ENCODE results near the gene DAAM1. TPM values are rescaled to one million over a fixed set of nuclear protein-coding genes. Genes with fewer than 3 reads are reported as not detected.
A peak's percentile ranks its signal among the peaks of the same experiment; 100 is the strongest.

DAAM1 gene
- total RNA-seq, 1 experiment from 2014 or later = 11.0 TPM

DNA sequence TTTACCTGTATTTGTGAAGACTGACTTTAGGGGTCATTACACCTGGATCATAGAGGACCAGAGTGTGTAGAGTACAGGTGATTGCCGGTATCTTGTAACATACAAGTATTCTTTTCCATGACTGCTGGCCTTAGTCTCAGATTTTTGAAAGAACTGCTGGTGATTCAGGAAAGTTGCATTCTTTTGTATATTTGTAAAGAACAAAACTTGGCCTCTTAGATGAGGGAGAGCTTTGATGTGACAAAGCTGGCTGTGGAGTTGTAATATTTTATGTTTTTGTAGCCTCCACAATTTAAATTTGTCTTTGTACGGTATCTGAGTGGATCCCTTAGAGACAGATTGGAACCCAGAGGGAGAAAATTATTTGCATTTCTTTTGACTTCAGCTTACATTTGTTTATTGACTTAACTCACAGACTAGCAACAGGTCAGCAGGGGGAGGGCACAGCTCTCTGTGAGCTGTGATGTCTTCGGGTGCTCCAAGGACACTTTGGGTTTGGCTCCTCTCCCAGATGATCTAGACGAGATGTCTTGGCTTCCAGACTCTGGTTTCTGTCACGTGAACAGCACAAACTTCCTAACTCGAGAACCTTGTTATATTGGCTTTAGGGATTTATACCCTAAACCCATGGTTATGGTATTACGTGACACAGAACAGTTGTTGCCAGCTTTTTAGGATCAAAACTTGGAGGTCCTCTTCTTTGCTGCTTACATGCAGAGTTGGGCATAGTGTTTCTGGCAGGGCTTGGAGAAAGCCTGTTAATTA, 65.9 kb downstream of the DAAM1 start:
- peak; percentile 70 for DNase-seq (ENCODE audit: low read depth)

DNA sequence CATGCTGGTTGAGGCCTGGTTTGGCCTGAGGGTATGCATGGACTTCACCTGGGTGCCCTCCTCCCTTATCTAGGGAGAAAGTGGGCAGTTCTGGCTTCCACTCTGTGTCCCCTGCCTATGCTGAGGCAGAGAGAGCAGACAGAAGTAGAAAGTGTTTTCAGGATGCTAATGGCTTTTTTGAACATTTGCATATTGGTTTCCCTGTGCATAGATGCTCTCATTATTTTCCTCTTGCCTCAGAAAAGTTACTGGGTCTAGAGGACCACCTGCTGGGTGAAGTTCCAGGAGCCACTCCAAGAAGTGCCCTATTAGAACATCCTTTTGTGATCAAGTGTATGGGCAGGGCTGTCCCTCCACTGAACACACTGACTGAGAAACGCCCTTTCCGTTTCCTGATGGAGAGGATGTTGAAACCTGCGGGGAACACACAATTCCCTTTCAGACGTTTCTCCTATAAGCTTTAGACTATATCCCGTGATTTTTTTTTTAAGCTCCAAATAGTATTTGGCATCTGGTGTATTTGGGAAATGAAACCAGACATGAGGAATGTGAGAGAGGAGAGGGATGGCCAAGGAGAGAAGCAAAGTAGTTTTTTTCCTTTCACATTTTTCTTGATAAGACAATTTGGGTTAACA, 66.6 kb downstream of the DAAM1 start:
- DNase-seq (ENCODE audit: low read depth) = no peak

DNA sequence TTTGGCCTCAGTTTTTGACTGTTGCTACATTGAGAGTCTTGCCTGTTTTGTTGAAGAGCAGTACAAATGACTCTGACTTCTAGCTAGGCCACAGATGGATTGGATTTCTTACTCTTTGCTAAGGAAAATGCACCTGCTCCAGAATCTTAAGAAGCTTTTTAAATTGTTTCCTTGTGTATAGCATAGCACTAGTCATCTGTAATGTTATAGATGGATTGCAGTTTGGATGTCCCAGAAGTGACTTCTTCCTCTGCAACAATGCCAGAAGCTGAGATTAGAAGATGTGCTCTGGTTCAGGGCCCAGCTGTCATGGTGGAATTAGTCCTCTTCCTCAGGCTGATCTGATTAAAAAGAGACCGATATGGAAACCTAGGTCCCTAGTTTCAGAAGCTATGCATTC, 67.9 kb downstream of the DAAM1 start:
- DNase-seq (ENCODE audit: low read depth) = no peak

DNA sequence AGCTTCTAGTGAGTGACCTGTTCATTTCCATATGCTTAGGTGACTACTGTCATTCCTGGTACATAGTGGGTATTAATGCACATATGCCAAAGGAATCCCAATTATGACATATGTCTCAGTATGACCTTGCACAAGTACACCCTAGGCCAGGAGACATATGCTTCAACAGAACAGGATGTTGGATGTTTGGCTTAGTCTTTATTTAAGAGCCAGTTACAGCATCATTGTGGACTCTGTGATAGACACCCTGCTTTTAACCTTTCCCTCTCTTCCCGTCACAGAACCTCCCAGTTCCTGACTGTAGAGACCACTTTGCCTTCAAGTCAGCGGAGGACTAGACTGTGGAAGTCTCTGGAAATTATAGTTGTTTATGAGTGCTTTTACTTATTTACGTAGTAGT, 72.9 kb downstream of the DAAM1 start:
- no peak for DNase-seq (ENCODE audit: low read depth)

DNA sequence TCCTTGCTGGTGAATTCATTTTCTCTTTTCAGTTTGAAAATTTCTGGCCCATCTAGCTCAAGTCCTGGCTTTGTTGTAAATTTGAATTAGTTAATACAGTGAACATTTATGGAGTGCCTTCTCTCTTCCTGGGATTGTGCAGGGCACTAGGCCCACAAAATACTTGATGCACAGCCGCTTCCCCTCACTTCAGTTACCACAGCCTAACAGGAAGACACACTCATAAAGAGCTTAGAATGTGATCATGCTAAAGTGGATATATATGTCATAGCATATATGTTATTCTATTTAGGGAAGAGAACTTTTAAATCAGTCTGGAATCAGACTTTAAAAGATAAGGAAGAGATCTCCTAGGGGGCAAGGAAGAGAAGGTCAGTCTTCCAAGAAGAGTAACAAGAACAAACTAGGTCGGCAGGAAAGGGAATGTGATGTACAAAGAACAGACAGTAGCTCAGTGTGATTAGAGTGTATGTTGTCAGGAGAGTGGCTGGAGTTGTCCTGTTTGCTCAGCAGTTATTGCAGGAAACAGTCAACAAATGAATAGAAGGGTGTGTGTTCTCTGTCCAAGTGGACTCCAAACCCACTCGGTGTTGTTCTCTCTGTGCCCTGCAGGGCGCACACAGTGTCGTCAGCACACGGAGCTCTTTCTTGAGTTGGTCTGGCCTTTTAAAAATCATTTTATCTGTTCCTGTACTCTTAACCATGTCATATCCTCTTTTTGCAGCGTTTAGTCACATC, 74.4 kb downstream of the DAAM1 start:
- DNase-seq (ENCODE audit: low read depth) = no peak

DNA sequence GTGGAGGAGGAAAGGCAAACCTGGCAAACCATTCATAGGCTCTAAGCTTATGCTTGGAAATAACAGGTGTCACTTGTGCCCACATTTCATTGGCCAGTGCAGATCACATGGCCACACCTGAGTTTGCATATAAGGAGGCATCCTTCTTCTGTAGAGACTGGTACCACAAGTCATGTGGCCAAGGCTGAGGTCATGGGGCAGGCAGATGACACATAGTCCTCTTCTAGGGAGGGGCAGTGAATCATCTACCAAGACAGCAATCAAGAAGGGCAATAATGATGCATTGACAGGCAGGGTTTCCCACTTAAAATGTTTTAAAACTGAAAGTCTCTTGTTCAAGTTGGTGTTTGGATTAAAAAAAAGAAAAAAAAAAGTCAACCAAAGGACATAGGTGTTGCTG, 77.3 kb downstream of the DAAM1 start:
- peak; percentile 85 for DNase-seq (ENCODE audit: low read depth)

DNA sequence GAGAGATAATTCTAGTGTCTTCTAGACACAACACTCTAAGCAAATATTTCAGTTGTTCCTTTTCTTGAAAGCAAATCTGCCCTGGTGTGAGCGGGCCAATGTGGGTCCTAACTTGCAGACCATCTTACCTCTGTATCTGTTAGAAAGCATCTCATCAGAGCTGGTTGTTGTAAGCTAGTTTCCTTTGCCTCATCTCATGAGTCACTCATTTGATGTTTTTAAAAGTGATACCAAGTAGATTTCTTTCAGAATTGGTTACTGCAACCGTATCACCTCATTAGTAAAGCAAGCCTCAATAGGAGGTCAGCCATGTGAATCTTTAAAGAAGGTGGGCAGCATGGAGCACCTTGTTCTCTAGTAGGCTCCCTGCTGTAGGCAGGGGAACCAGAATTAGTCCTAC, 78.6 kb downstream of the DAAM1 start:
- DNase-seq (ENCODE audit: low read depth) = no peak

DNA sequence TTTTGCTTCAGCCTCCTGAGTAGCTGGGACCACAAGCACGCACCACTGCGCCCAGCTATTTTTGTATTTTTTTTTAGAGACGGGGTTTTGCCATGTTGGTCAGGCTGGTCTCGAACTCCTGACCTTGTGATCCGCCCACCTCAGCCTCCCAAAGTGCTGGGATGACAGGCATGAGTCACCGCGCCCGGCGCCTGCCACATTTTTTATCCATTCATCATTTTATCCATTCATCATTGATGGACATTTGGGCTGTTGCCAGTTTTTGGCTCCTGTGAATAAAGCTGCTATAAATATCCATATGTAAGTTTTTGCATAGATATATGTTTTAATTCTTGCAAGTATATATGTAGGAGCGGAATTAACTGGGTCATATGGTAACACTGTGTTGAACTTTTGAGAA, 79.5 kb downstream of the DAAM1 start:
- DNase-seq (ENCODE audit: low read depth) = peak; percentile 72

DNA sequence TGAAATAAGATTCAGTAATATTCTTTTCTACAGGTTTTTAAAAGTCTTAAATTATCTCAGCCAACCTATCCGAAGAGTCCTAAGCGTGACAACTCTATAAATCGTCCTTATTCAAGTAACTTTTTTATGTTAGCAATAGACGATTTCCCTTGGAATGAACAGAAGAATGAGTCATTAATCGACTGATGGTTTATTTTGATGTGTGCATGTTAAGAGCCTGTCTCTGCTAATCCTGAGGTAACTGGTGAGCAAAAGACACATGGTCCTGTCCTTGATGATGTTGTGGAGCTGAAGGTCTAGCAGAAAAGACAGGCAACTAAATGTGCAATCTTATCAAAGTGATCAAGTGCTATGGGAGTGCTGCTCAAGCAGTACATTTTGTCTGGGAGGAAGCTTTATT, 80.4 kb downstream of the DAAM1 start:
- DNase-seq (ENCODE audit: low read depth) = no peak

DNA sequence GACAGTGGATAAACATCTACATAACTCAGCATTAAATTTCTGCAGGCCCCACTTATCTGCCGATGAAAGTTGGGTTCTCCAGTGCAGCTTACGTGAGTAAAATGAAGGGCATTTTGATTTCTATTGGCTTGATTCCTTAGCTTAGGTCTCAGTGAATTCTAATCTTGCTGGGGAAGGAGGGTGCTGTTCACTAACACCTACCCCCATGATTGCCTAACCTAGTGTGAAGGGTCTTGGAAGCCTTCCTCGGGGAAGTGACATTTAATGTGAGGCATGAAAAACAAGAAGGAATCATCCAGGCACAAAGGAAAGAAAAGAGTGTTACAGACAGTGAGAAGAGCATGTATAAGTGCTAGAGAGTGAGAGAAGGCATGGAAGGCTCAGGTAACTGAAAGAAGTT, 81.0 kb downstream of the DAAM1 start:
- DNase-seq (ENCODE audit: low read depth) = no peak

DNA sequence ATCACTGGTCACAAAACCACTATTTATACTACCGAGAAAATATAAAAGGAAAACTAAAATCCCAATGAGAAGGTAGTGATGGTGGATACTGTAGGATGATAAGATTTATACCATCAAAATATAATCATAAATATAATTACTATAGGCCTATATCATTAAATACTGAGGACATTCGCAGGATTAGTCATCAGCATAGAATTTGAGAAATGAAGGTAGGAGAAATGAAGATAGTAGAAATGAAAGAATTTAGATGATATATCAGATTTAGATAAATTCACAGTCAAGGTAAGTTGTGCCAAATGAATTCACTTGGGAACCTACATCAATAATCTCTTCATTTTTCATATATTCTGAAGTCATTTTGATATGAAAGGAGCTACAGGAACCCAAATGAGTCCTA, 82.8 kb downstream of the DAAM1 start:
- no peak for DNase-seq (ENCODE audit: low read depth)

DNA sequence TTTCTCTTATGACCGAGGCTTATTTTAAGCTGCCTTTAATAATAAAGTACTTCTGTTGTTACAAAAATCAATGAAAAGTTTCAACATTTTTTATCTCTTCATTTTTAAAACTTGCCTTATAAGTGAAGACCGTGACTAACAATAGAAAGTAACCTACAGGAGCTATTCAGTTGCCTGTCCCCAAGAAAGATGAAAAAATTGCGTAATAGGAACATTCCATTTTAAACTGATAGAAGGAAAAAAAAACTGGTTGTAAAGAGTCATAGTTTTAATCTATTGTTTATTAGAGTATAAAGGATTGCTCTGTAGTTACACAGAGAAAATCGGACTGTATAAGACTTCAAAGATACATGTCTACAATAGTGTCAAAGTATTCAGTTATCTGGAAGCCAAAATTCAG, 83.3 kb downstream of the DAAM1 start:
- no peak for DNase-seq (ENCODE audit: low read depth)

DNA sequence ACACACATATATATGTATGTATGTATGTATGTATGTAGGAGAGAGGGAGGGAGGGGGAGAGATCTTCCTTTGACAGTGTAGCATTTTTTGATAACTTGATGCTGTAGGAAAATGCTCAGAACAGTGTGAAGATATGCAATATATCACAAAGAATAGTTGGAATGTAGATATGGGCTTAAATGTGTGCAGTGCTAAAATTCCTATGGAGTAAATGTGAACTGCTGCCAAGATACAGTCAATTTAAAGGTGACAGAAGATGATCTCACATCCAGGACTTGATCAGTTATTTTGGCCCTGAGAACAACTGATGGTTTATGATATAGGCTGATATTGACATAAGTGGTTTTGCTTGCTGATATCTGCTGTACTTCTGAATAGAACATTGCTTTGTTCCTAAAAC, 84.2 kb downstream of the DAAM1 start:
- DNase-seq (ENCODE audit: low read depth) = no peak

DNA sequence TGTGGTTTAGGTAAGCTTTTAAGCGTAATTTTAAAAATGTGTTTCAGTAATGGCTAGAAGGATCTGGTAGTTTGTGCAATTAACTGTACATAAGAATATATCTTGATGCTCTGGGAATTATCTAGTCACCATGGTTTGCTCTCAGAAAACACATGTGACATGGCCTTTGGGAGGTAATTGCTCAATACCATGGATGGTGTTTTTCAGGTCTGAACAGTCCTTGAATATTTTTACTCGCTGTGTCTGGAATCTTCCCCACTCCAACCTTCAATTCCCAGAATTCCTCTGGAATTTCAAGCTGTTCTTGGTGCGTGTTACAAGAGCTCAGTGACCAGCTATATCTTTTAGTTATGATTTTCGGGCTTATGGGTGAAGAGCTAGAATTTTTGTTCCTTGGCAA, 85.3 kb downstream of the DAAM1 start:
- DNase-seq (ENCODE audit: low read depth) = no peak

DNA sequence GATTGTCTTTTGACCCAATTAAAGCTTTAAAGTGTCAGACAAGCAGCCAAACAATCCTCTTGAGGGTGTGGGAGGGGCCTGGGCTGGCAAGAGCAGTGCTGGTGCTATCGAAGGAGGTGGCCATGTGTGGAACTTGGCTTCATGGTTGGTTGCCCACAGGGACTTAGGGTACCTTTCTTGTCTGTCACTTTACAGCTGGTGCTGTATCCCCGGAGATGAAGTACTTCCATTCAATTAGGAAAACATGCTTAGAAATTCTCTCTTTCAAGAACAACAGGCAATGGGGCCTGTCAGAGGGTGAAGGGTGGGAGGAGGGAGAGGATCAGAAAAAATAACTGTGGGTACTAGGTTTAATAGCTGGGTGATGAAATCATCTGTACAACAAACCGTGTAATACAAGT, 86.5 kb downstream of the DAAM1 start:
- DNase-seq (ENCODE audit: low read depth) = peak; percentile 40

DNA sequence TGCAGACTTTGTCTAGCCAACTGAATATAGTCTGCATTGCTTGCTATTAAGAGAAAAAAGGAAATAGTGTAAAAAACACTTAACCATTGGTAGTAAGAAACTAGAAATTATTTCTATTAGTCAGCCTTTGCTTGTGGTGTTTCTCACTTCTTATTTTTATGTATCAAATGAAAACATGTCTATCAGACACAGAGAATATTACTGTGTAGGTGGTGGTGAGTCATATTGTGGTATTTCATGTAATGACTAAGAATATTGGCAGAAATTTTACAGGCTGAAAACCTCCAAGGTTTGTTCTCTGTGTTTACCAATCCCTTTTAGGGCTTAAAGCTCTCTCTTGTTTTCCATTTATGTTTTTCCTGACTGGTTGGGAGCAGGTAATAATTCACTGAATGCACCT, 87.2 kb downstream of the DAAM1 start:
- peak; percentile 94 for DNase-seq (ENCODE audit: low read depth)

DNA sequence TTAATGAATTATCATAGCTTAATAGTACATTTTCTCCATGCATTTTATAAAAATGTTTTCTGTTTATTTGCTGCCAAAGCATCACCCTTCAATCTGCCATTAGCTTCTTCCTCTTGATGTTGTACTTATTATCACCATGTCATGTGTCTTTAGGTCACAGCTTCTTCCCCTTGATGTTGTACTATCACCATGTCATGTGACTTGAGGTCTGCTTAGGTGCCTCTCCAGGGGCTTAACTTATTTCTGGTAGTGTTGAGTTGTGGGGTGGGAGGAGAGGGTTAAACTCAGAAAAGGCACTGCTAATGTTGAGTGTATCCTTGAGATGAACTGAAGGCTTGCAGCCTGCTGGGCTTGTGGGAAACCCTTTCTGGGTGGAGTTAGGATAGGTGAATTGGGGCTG, 87.8 kb downstream of the DAAM1 start:
- no peak for DNase-seq (ENCODE audit: low read depth)

DNA sequence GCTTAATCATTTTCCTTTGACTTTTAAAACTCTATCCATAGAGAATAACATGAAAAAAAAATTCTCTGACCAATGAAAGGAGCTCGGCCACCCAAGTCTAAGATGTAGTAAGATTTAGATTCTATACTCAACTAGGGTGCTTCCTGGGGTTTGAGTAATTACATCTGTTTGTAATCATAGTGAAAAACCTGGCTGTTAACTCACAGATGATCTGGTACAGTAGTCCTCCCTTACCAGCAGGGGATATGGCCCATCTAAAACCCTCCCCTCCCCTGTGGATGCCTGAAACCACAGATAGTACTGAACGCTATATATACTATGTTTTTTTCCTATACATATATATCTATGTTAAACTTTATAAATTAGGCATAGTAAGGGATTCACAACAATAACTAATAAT, 89.2 kb downstream of the DAAM1 start:
- DNase-seq (ENCODE audit: low read depth) = peak; percentile 45

DNA sequence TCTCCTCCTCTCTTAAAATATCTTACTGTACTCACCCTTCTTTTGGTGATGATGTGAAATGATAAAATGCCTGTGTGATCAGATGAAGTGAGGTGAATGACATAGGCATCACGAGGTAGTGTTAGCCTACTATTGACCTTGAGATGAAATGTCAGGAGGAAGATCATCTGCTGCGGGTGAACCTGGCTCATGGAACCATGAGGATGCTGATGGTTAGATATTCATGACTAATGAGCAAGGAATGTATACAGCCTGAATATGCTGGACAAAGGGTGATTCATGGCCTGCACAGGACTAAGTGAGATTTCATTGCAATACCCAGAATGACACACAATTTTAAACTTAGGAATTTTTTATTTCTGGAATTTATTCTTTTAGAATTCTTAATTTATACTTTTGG, 89.6 kb downstream of the DAAM1 start:
- DNase-seq (ENCODE audit: low read depth) = peak; percentile 96

DNA sequence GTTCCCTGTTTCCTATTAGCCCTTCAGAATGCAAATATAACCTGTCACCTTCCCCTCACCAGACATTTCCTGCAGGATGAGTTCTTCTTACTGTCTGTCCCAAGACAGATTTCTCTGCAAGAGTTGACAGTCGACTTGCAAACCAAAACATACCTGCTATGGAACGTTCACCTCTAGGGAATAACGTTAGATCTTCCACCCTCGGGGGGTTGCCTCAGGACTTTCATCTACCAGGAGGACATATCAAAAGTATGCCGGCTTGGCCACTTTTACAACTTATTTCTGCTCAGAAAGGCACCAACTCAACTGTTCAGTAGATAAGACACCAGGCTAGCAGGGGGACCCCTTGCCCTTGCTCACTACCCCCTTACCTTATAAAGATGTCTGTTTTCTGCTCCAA, 92.5 kb downstream of the DAAM1 start:
- no peak for DNase-seq (ENCODE audit: low read depth)

DNA sequence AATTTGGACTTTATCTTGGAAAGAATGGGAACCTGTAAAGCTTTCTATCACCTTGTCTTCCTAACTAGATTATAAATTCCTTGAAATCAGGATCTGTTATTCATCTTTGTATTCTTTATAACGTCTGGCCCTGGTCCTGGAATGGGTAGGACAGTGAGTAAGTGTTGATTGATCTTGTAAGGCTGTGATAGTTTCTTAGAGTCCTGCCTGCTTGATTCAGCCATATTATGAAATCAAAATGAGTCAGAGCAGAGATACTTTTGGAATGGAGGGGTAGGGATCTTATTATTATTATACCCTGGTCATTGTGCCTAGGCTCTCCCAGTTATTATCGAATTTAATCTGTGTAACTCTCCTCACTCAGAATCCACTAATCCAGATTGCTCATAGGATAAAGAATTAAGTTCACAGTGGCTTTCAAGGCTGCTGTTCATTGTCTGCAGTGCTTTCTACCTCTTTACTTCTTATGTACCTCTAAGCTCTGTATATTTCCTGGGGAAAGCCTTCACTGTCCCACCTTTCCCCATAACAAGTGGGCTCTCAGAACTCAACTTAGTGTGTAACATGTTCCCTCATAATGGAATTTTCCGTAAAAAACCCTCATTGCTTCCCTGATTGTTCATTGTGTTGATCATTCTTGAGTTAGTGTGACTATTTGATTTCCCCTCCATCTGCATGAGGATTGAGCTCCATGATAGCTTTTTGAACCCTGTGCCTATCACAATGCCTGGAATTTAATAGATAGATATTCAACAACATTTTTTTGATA, 93.3 kb downstream of the DAAM1 start:
- peak; percentile 76 for DNase-seq (ENCODE audit: low read depth)

DNA sequence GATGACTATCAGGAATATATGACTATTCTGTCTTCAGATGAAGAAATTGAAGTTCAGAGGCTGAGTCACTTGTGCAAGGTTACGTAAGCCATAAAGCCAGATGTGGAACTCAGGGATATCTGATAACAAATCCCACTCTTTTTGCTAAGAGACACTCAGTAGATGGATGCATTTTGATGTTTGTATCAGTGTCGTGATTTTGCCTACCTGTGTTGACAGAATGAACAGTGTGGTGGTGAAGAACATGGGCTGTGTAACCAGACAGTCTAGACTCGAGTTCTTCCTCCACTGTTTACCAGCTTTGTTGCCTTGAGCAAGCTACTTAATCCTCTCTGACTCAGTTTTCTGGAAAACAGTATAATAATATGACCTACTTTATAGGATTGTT, 93.9 kb downstream of the DAAM1 start:
- DNase-seq (ENCODE audit: low read depth) = peak; percentile 48
